Gastrocnemius medialis (tissue), 4 donors: ENCODE results near the gene IGF2BP2. TPM values are rescaled to one million over a fixed set of nuclear protein-coding genes. Genes with fewer than 3 reads are reported as not detected.

Source experiments
- ATAC-seq, 2 donors: fragments of 150-250 bp; one replicate each; pipeline ENCODE4 v1.9.1; 2016
- DNase-seq, 2 donors: peaks; one replicate each; pipeline ENCODE4 v3.0.0-alpha.2; 2019
- H3K27ac ChIP-seq, 4 donors: fragments of 200-600 bp; sonication (generic); 1 replicate in 1 of 4; 2 replicates in 3 of 4; pipeline ENCODE4 v1.5.1; 2016 to 2018; ENCODE audit warnings: mild to moderate bottlenecking in 2 of 4, moderate library complexity in 1 of 4
- H3K27me3 ChIP-seq, 3 donors: fragments of 200-600 bp; sonication (generic) in 2 of 3; 1 replicate in 1 of 3; 2 replicates in 2 of 3; pipeline versions ENCODE4 v1.5.1 to v1.6.0; 2016 to 2019; ENCODE audit warnings: mild to moderate bottlenecking in 1 of 3, moderate library complexity in 1 of 3
- H3K36me3 ChIP-seq, 2 donors: fragments of 200-600 bp; sonication (generic) in 1 of 2; one replicate each; pipeline ENCODE4 v1.5.1; 2017 to 2018
- H3K4me1 ChIP-seq, 2 donors: fragments of 200-600 bp; sonication (generic) in 1 of 2; one replicate each; pipeline ENCODE4 v1.5.1; 2016 to 2017; ENCODE audit warnings: mild to moderate bottlenecking in 2 of 2
- H3K4me3 ChIP-seq, 4 donors: fragments of 200-600 bp; sonication (generic) in 3 of 4; 1 replicate in 1 of 4; 2 replicates in 3 of 4; pipeline ENCODE4 v1.5.1; 2016 to 2019; ENCODE audit warnings: mild to moderate bottlenecking in 2 of 4
- H3K9me3 ChIP-seq, 3 donors: fragments of 200-600 bp; sonication (generic) in 2 of 3; 1 replicate in 1 of 3; 2 replicates in 2 of 3; pipeline ENCODE4 v1.5.1; 2016 to 2019
- CTCF ChIP-seq, 5 experiments: fragments of 450-650 bp in 3 of 5; fragments of 200-600 bp in 2 of 5; sonication (generic) in 2 of 5; IDR thresholded peaks in 4 of 5; conservative IDR thresholded peaks in 1 of 5; 1 replicate in 4 of 5; 2 replicates in 1 of 5; pipeline ENCODE4 v1.5.1; 2016 to 2019; ENCODE audit warnings: antibody characterized with exemption in 5 of 5, mild to moderate bottlenecking in 3 of 5, moderate library complexity in 3 of 5
- POLR2A ChIP-seq, 2 donors: fragments of 450-650 bp; IDR thresholded peaks; one replicate each; pipeline ENCODE4 v1.6.1; 2017; ENCODE audit warnings: antibody characterized with exemption in 2 of 2, mild to moderate bottlenecking in 2 of 2, moderate library complexity in 2 of 2
- in situ Hi-C, 4 donors: fragments of 200-750 bp; cut with MboI; loops; one replicate each; pipeline versions ENCODE4 v1.15.0 to v1.8.0; 2017; ENCODE audit warnings: low sequenced_read_pairs in 4 of 4
- intact Hi-C: fragments of 100-400 bp; cut with DNase I; formaldehyde crosslinking; loops from one replicate; pipeline ENCODE4 v1.15.1; 2023; ENCODE audit warnings: low total_unique reads
- total RNA-seq, 4 donors: library from RNA; depleted of rRNA; stranded (reverse); fragments of >200 nt; gene quantifications; one replicate each; pipeline versions ENCODE4 v1.1.0 to v1.2.3, GENCODE V29; 2016

IGF2BP2 gene
- total RNA-seq, 4 donors from 2014 or later: 0.97 to 6.3 (median 1.7) TPM

DNA sequence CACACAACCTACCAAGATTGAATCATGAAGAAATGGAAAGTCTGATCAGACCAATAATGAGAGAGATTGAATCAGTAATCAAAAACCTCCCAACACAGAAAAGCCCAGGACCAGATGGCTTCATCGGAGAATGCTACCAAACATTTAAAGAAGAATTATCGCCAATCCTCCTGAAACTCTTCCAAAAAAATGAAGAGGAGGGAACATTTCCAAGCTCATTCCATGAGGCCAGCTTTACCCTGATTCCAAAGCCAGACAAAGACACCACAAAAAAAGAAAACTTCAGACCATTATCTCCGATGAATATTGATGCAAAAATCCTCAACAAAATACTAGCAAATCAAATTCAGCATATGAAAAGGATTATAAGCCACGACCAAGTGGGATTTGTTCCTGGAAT, 144.6 kb downstream of the IGF2BP2 start:
- Histone ChIP-seq H3K4me3 (no peak overlapping the region), H3K4me1 (no peaks in the 10 kb centered on the region), H3K27ac (no peak overlapping the region), H3K36me3 (no peaks in the 10 kb centered on the region), H3K27me3 (no peaks in the 10 kb centered on the region), H3K9me3 (no peaks in the 10 kb centered on the region)
- intact Hi-C loops (no loop called here), in situ Hi-C loops (no loop called here)
- TF ChIP-seq CTCF (IDR thresholded peaks at IDR 0.05 in 4 of 5, conservative IDR thresholded peaks at IDR 0.05 in 1 of 5): no peak
- no peak for TF ChIP-seq POLR2A (IDR thresholded peaks at IDR 0.05)
- ATAC-seq (no peak), DNase-seq (no peak)

DNA sequence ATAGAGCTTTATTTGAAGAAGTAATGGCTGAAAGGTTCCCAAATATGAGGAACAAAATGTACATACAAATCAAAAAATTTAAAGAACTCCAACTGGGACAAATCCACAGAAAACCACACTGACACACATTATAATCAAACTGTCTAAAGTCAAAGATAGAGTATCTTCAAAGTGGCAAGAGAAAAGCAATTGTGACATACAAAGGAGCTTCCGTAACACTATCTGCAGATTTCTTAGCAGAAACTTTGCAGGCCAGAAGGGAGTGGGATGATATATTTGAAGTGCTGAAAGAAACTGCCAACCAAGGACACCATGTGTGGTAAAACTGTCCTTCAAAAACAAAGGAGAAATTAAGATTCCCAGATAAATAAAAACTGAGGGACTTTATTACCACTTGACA, 146.8 kb downstream of the IGF2BP2 start:
- Histone ChIP-seq H3K4me1 (no peaks in the 10 kb centered on the region), H3K9me3 (no peaks in the 10 kb centered on the region), H3K27ac (no peak overlapping the region), H3K36me3 (no peaks in the 10 kb centered on the region), H3K4me3 (no peak overlapping the region), H3K27me3 (no peaks in the 10 kb centered on the region)
- intact Hi-C loops: no loop called here
- no peak for TF ChIP-seq CTCF (IDR thresholded peaks at IDR 0.05 in 4 of 5, conservative IDR thresholded peaks at IDR 0.05 in 1 of 5)
- in situ Hi-C loops: no loop called here
- no peak for ATAC-seq
- no peak for DNase-seq

GRCh38 chr3:185677146-185677829, 147.6 kb downstream of the IGF2BP2 start:
- no peaks in the 10 kb centered on the region for H3K9me3 ChIP-seq
- no peaks in the 10 kb centered on the region for H3K27me3 ChIP-seq
- no peaks in the 10 kb centered on the region for H3K4me1 ChIP-seq
- in situ Hi-C loops: no loop called here
- ATAC-seq (no peak), DNase-seq (no peak)
- intact Hi-C loops: no loop called here
- no peak overlapping the region for H3K4me3 ChIP-seq
- H3K36me3 ChIP-seq: no peaks in the 10 kb centered on the region
- TF ChIP-seq POLR2A (IDR thresholded peaks at IDR 0.05) (no peak), CTCF (IDR thresholded peaks at IDR 0.05 in 4 of 5, conservative IDR thresholded peaks at IDR 0.05 in 1 of 5) (peak in 1 of 5 experiments; percentile 6)
- H3K27ac ChIP-seq: no peak overlapping the region

GRCh38 chr3:185667574-185667973, 157.3 kb downstream of the IGF2BP2 start:
- DNase-seq (no peak), ATAC-seq (no peak)
- H3K9me3 ChIP-seq: no peaks in the 10 kb centered on the region
- no peaks in the 10 kb centered on the region for H3K27me3 ChIP-seq
- H3K4me3 ChIP-seq: no peak overlapping the region
- in situ Hi-C loops (loop anchor here in 1 of 4 donors (10.0 kb wide), 1 partner anchor 97 kb away; no protein-coding TSS in a partner anchor), intact Hi-C loops (no loop called here)
- no peaks in the 10 kb centered on the region for H3K4me1 ChIP-seq
- H3K27ac ChIP-seq: no peak overlapping the region
- H3K36me3 ChIP-seq: no peaks in the 10 kb centered on the region
- TF ChIP-seq POLR2A (IDR thresholded peaks at IDR 0.05) (no peak), CTCF (IDR thresholded peaks at IDR 0.05 in 4 of 5, conservative IDR thresholded peaks at IDR 0.05 in 1 of 5) (no peak)

DNA sequence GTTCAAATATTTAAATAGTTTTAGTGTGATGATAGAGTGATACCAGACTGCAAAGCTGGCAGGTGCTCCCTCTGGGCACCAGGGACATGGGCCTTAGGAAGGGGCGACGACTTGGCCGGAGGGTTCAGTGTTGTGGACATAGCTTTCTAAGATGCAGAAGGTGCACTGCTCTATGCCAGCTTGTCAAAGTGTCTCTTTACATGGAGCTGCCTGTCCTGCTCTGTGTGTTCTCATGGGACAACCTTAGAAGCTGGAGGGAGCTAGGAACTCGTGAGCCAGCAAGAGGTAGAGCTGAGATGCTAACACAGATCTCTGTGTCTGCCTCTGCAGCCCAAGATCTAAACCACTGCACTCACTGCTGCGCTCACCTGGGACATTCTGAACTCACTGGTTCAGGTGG, 160.9 kb downstream of the IGF2BP2 start:
- intact Hi-C loops (no loop called here), in situ Hi-C loops (loop anchor here in 1 of 4 donors (10.0 kb wide), 1 partner anchor 101 kb away; no protein-coding TSS in a partner anchor)
- no peak for ATAC-seq
- DNase-seq: no peak
- H3K9me3 ChIP-seq: no peaks in the 10 kb centered on the region
- no peak overlapping the region for H3K27ac ChIP-seq
- no peaks in the 10 kb centered on the region for H3K4me1 ChIP-seq
- TF ChIP-seq POLR2A (IDR thresholded peaks at IDR 0.05) (no peak), CTCF (IDR thresholded peaks at IDR 0.05 in 4 of 5, conservative IDR thresholded peaks at IDR 0.05 in 1 of 5) (no peak)
- H3K4me3 ChIP-seq: no peak overlapping the region
- no peaks in the 10 kb centered on the region for H3K27me3 ChIP-seq
- H3K36me3 ChIP-seq: no peaks in the 10 kb centered on the region
